PC-3 (cell line): ENCODE measurements around the gene SUGCT.

Experiments
- EZH2 ChIP-seq: fragments of 300-600 bp; sonication (generic); IDR thresholded peaks from one replicate; pipeline ENCODE4 v1.6.1; 2017; ENCODE audit warnings: antibody characterized with exemption, mild to moderate bottlenecking, low read length; ENCODE audit not compliant: unreplicated experiment
- EZH2phosphoT487 ChIP-seq: fragments of 300-600 bp; sonication (generic); IDR thresholded peaks from 2 replicates; pipeline ENCODE4 v1.6.1; 2018; ENCODE audit warnings: mild to moderate bottlenecking, antibody characterized with exemption, low read length, borderline replicate concordance
- TF ChIP-seq, protein P1 (sequence below): fragments of 300-600 bp; sonication (generic); conservative IDR thresholded peaks from 2 replicates; pipeline ENCODE4 v1.5.1; 2017; ENCODE audit warnings: antibody characterized with exemption, low read depth, mild to moderate bottlenecking, low read length

DNA sequence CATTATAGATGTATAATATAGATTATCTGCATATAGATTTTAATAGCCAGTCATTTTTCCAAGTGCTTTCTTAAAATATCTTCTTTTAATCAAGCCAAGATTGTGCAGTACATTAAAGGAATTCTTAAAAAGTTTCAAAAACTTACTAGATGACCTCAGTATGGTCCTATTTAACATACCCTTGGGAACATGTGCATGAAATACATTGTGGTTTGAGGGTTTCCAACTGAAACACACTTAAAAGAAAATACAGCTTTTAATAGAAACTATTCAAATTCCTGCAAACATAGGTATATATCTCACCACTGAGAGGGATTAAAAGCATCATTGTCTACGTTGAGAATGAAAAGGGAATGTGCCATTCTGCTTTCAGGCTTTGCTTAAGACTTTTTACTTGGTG lies 364.9 kb downstream of the SUGCT start:
- TF ChIP-seq EZH2phosphoT487 (no peak), EZH2 (no peak)
- TF ChIP-seq, protein P1, sequence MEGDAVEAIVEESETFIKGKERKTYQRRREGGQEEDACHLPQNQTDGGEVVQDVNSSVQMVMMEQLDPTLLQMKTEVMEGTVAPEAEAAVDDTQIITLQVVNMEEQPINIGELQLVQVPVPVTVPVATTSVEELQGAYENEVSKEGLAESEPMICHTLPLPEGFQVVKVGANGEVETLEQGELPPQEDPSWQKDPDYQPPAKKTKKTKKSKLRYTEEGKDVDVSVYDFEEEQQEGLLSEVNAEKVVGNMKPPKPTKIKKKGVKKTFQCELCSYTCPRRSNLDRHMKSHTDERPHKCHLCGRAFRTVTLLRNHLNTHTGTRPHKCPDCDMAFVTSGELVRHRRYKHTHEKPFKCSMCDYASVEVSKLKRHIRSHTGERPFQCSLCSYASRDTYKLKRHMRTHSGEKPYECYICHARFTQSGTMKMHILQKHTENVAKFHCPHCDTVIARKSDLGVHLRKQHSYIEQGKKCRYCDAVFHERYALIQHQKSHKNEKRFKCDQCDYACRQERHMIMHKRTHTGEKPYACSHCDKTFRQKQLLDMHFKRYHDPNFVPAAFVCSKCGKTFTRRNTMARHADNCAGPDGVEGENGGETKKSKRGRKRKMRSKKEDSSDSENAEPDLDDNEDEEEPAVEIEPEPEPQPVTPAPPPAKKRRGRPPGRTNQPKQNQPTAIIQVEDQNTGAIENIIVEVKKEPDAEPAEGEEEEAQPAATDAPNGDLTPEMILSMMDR, result no peak
